ENCODE data around the gene B4GALNT1. TPM values are rescaled to one million over a fixed set of nuclear protein-coding genes. Genes with fewer than 3 reads are reported as not detected.

B4GALNT1 gene
- total and polyA plus RNA-seq, 2 donors (not counting 1 experiment from before 2014, with no cell fraction given) = 1.3 to 2.3 TPM

GRCh38 chr12:57582440-57582839 is 50.6 kb downstream of the B4GALNT1 start:
- no peaks in the 10 kb centered on the region for H3K79me2 ChIP-seq (ENCODE audit: control insufficient read depth, insufficient read depth, low read length)
- no peaks in the 10 kb centered on the region for H3K9me3 ChIP-seq (ENCODE audit: control insufficient read depth, insufficient read depth, low read depth, low read length)
- TF ChIP-seq EZH2 (IDR thresholded peaks at IDR 0.05; ENCODE audit: low read length, missing control alignments) (no peak), CTCF (conservative IDR thresholded peaks at IDR 0.05 in 1 of 2, IDR thresholded peaks at IDR 0.05 in 1 of 2; ENCODE audit: low read depth in 1 of 2, low read length in 2 of 2) (no peak)
- H4K20me1 ChIP-seq (ENCODE audit: control insufficient read depth, extremely low read depth, insufficient read depth, low read length) = no peaks in the 10 kb centered on the region
- H3K9ac ChIP-seq (ENCODE audit: insufficient read depth, low read length) = no peak overlapping the region
- H2AFZ ChIP-seq (ENCODE audit: low read length) = no peak overlapping the region
- no peaks in the 10 kb centered on the region for H3K4me1 ChIP-seq (ENCODE audit: control insufficient read depth, extremely low read depth, insufficient read depth, low read length)
- no peak overlapping the region for H3K4me3 ChIP-seq (replicated peaks in 1 of 4; ENCODE audit: control extremely low read depth in 1 of 4, insufficient read depth in 1 of 4, low read depth in 3 of 4, low read length in 4 of 4)
- no peak overlapping the region for H3K27ac ChIP-seq (ENCODE audit: insufficient read depth, low read length)
- H3K27me3 ChIP-seq (ENCODE audit: control insufficient read depth, insufficient read depth, low read length) = peaks cover 4% of the 10 kb centered on the region
- H3K36me3 ChIP-seq (ENCODE audit: control insufficient read depth, insufficient read depth, low read length) = no peaks in the 10 kb centered on the region
- no peak overlapping the region for H3K4me2 ChIP-seq (ENCODE audit: extremely low read depth, insufficient read depth, low read length)
- no peak for DNase-seq (ENCODE audit: low read depth in 2 of 2)

- Histone ChIP-seq H3K9ac (ENCODE audit: insufficient read depth, low read length) (no peak overlapping the region), H3K9me3 (ENCODE audit: control insufficient read depth, insufficient read depth, low read depth, low read length) (no peaks in the 10 kb centered on the region), H3K27ac (ENCODE audit: insufficient read depth, low read length) (no peak overlapping the region), H3K27me3 (ENCODE audit: control insufficient read depth, insufficient read depth, low read length) (peaks cover 1% of the 10 kb centered on the region), H3K36me3 (ENCODE audit: control insufficient read depth, insufficient read depth, low read length) (no peaks in the 10 kb centered on the region), H3K4me3 (replicated peaks in 1 of 4; ENCODE audit: control extremely low read depth in 1 of 4, insufficient read depth in 1 of 4, low read depth in 3 of 4, low read length in 4 of 4) (no peak overlapping the region), H4K20me1 (ENCODE audit: control insufficient read depth, extremely low read depth, insufficient read depth, low read length) (no peaks in the 10 kb centered on the region), H3K4me1 (ENCODE audit: control insufficient read depth, extremely low read depth, insufficient read depth, low read length) (no peaks in the 10 kb centered on the region), H3K4me2 (ENCODE audit: extremely low read depth, insufficient read depth, low read length) (no peak overlapping the region), H2AFZ (ENCODE audit: low read length) (no peak overlapping the region), H3K79me2 (ENCODE audit: control insufficient read depth, insufficient read depth, low read length) (no peaks in the 10 kb centered on the region)
- no peak for TF ChIP-seq CTCF (conservative IDR thresholded peaks at IDR 0.05 in 1 of 2, IDR thresholded peaks at IDR 0.05 in 1 of 2; ENCODE audit: low read depth in 1 of 2, low read length in 2 of 2)
- TF ChIP-seq EZH2 (IDR thresholded peaks at IDR 0.05; ENCODE audit: low read length, missing control alignments) = no peak
- DNase-seq (ENCODE audit: low read depth in 2 of 2) = no peak
Measured at GRCh38 chr12:57581802-57582201, 51.2 kb downstream of the B4GALNT1 start.

GRCh38 chr12:57580466-57580795 is 52.6 kb downstream of the B4GALNT1 start:
- H3K27me3 ChIP-seq (ENCODE audit: control insufficient read depth, insufficient read depth, low read length) = no peaks in the 10 kb centered on the region
- H2AFZ ChIP-seq (ENCODE audit: low read length) = no peak overlapping the region
- H3K79me2 ChIP-seq (ENCODE audit: control insufficient read depth, insufficient read depth, low read length) = no peaks in the 10 kb centered on the region
- H3K4me3 ChIP-seq (replicated peaks in 1 of 4; ENCODE audit: control extremely low read depth in 1 of 4, insufficient read depth in 1 of 4, low read depth in 3 of 4, low read length in 4 of 4) = no peak overlapping the region
- H3K9ac ChIP-seq (ENCODE audit: insufficient read depth, low read length) = no peak overlapping the region
- no peaks in the 10 kb centered on the region for H3K4me1 ChIP-seq (ENCODE audit: control insufficient read depth, extremely low read depth, insufficient read depth, low read length)
- no peaks in the 10 kb centered on the region for H3K9me3 ChIP-seq (ENCODE audit: control insufficient read depth, insufficient read depth, low read depth, low read length)
- no peak for DNase-seq (ENCODE audit: low read depth in 2 of 2)
- no peaks in the 10 kb centered on the region for H4K20me1 ChIP-seq (ENCODE audit: control insufficient read depth, extremely low read depth, insufficient read depth, low read length)
- no peaks in the 10 kb centered on the region for H3K36me3 ChIP-seq (ENCODE audit: control insufficient read depth, insufficient read depth, low read length)
- H3K27ac ChIP-seq (ENCODE audit: insufficient read depth, low read length) = no peak overlapping the region
- H3K4me2 ChIP-seq (ENCODE audit: extremely low read depth, insufficient read depth, low read length) = no peak overlapping the region
- TF ChIP-seq EZH2 (IDR thresholded peaks at IDR 0.05; ENCODE audit: low read length, missing control alignments) (no peak), CTCF (conservative IDR thresholded peaks at IDR 0.05 in 1 of 2, IDR thresholded peaks at IDR 0.05 in 1 of 2; ENCODE audit: low read depth in 1 of 2, low read length in 2 of 2) (no peak)

Data from fibroblast of lung (primary cell).